PFSK-1 (cell line): ENCODE measurements around the gene FAM170A. TPM values are rescaled to one million over a fixed set of nuclear protein-coding genes. Genes with fewer than 3 reads are reported as not detected.

Source experiments
- FOXP2 ChIP-seq: optimal IDR thresholded peaks from 2 replicates; pipeline ENCODE3; 2011; ENCODE audit warnings: borderline replicate concordance, control low read depth, inconsistent platforms; ENCODE audit not compliant: insufficient read depth; ENCODE audit errors: extremely low read length, extremely low read depth
- POLR2AphosphoS5 ChIP-seq: IDR thresholded peaks from 2 replicates; pipeline ENCODE4 v1.6.1; 2012; ENCODE audit warnings: low read depth, mild to moderate bottlenecking, control low read depth, low read length, moderate library complexity
- SIN3A ChIP-seq: IDR thresholded peaks from 2 replicates; pipeline ENCODE4 v1.6.1; 2012; ENCODE audit warnings: mild to moderate bottlenecking, low read length, moderate library complexity, borderline replicate concordance; ENCODE audit not compliant: insufficient read depth
- TAF1 ChIP-seq: IDR thresholded peaks from 2 replicates; pipeline ENCODE4 v1.6.1; 2012; ENCODE audit warnings: low read length, control low read depth, borderline replicate concordance; ENCODE audit not compliant: insufficient read depth
- polyA plus RNA-seq: library from polyadenylated mRNA; unstranded; fragments of >200 nt; gene quantifications from one replicate; pipeline ENCODE4 v1.2.1, GENCODE V29; 2012; ENCODE audit warnings: low read depth, missing spikeins; ENCODE audit not compliant: insufficient read length
- TF ChIP-seq, protein P1 (sequence below), 2 experiments: IDR thresholded peaks; 2 replicates each; pipeline versions ENCODE4 v1.6.1 to v1.8.0; 2011 to 2012; ENCODE audit warnings: low read depth in 2 of 2, low read length in 2 of 2, control low read depth in 1 of 2, inconsistent platforms in 1 of 2, mild to moderate bottlenecking in 1 of 2, moderate library complexity in 1 of 2; ENCODE audit not compliant: insufficient read depth in 1 of 2

The FAM170A gene, protein sequence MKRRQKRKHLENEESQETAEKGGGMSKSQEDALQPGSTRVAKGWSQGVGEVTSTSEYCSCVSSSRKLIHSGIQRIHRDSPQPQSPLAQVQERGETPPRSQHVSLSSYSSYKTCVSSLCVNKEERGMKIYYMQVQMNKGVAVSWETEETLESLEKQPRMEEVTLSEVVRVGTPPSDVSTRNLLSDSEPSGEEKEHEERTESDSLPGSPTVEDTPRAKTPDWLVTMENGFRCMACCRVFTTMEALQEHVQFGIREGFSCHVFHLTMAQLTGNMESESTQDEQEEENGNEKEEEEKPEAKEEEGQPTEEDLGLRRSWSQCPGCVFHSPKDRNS
- not detected for polyA plus RNA-seq

- TF ChIP-seq FOXP2 = no peak
- TF ChIP-seq TAF1 = no peak
- TF ChIP-seq, protein P1, sequence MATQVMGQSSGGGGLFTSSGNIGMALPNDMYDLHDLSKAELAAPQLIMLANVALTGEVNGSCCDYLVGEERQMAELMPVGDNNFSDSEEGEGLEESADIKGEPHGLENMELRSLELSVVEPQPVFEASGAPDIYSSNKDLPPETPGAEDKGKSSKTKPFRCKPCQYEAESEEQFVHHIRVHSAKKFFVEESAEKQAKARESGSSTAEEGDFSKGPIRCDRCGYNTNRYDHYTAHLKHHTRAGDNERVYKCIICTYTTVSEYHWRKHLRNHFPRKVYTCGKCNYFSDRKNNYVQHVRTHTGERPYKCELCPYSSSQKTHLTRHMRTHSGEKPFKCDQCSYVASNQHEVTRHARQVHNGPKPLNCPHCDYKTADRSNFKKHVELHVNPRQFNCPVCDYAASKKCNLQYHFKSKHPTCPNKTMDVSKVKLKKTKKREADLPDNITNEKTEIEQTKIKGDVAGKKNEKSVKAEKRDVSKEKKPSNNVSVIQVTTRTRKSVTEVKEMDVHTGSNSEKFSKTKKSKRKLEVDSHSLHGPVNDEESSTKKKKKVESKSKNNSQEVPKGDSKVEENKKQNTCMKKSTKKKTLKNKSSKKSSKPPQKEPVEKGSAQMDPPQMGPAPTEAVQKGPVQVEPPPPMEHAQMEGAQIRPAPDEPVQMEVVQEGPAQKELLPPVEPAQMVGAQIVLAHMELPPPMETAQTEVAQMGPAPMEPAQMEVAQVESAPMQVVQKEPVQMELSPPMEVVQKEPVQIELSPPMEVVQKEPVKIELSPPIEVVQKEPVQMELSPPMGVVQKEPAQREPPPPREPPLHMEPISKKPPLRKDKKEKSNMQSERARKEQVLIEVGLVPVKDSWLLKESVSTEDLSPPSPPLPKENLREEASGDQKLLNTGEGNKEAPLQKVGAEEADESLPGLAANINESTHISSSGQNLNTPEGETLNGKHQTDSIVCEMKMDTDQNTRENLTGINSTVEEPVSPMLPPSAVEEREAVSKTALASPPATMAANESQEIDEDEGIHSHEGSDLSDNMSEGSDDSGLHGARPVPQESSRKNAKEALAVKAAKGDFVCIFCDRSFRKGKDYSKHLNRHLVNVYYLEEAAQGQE (IDR thresholded peaks at IDR 0.05; ENCODE audit: insufficient read depth in 1 of 2, low read depth in 2 of 2, low read length in 2 of 2) = no peak
- no peak for TF ChIP-seq SIN3A
- no peak for TF ChIP-seq POLR2AphosphoS5
Observed at GRCh38 chr5:119629339-119629738, at the start of gene FAM170A. Gene FAM170A, plus strand, starts transcription at chr5:119629558. Its CDS starts 211 bp downstream, at chr5:119629769.

DNA sequence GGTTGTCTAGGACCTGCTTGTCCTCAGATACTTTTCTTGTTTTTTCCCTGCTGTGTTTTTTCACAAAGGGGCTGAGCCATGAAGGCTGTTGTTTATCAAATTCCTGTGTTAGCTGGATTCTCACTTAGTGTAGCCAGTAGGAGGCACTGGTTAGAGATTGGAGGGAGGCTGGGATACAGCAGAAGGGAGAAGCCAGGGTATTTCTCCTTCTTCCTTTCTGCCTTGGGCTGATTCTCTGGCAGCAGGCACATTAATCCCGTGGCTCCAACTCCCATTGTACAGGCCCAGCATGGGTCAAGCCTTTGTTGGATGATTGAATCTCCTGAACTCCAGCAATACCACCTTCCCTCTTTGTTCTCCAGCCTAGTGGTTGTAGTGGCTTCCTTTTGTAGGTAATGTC is 46.4 kb upstream of the FAM170A start:
- TF ChIP-seq FOXP2 = no peak
- no peak for TF ChIP-seq SIN3A
- no peak for TF ChIP-seq TAF1
- no peak for TF ChIP-seq POLR2AphosphoS5

DNA sequence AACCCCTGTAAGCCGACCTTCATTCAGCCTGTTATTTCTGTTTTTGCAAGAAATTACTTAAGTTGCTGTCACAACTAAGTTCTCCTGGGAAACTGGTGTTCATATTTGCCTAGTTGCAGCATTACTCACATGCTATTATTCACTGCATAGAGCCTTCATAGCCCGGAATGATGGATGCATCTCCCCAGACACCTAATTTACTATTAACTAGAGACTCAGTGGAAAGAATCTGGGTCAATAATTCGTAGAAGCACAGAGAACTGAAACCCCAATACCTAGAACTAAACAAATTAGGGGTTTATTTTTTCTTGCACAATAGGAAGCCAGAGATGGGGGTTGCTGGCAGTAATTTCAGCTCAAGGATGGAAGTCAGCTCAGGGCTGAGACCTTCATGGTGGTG is 45.7 kb upstream of the FAM170A start:
- TF ChIP-seq, protein P1 (IDR thresholded peaks at IDR 0.05; ENCODE audit: insufficient read depth in 1 of 2, low read depth in 2 of 2, low read length in 2 of 2) = no peak
- TF ChIP-seq FOXP2 (no peak), POLR2AphosphoS5 (no peak), SIN3A (no peak), TAF1 (no peak)

- TF ChIP-seq TAF1 (no peak), FOXP2 (no peak), POLR2AphosphoS5 (no peak), SIN3A (no peak)
- TF ChIP-seq, protein P1 (IDR thresholded peaks at IDR 0.05; ENCODE audit: insufficient read depth in 1 of 2, low read depth in 2 of 2, low read length in 2 of 2) = no peak
Observed at GRCh38 chr5:119596046-119596445, 33.3 kb upstream of the FAM170A start.

GRCh38 chr5:119597728-119598298 is 31.5 kb upstream of the FAM170A start:
- TF ChIP-seq SIN3A (no peak), TAF1 (no peak), FOXP2 (no peak), POLR2AphosphoS5 (no peak)
- TF ChIP-seq, protein P1 (IDR thresholded peaks at IDR 0.05; ENCODE audit: insufficient read depth in 1 of 2, low read depth in 2 of 2, low read length in 2 of 2) = no peak
